KMS-11 (cell line): ENCODE results near the gene PPP1R36.

ENCODE experiments used
- H2AFZ ChIP-seq: fragments of 200-600 bp; sonication (generic); 2 replicates; pipeline ENCODE4 v1.6.1; 2016; ENCODE audit warnings: antibody characterized with exemption, mixed run types, low read depth
- H3K27ac ChIP-seq: fragments of 200-600 bp; sonication (generic); 2 replicates; pipeline ENCODE4 v1.6.1; 2016; ENCODE audit warnings: mild to moderate bottlenecking, mixed run types
- H3K27me3 ChIP-seq: fragments of 200-600 bp; sonication (generic); 2 replicates; pipeline ENCODE4 v1.6.1; 2017; ENCODE audit warnings: mild to moderate bottlenecking, low read depth, mixed run types, moderate library complexity; ENCODE audit not compliant: insufficient read depth
- H3K36me3 ChIP-seq: fragments of 200-600 bp; sonication (generic); 2 replicates; pipeline ENCODE4 v1.6.1; 2017; ENCODE audit warnings: mild to moderate bottlenecking, mixed run types; ENCODE audit not compliant: insufficient read depth
- H3K4me1 ChIP-seq: fragments of 200-600 bp; sonication (generic); 2 replicates; pipeline ENCODE4 v1.6.1; 2016; ENCODE audit warnings: mild to moderate bottlenecking, low read depth, mixed run types; ENCODE audit not compliant: poor library complexity, severe bottlenecking
- H3K4me2 ChIP-seq: fragments of 200-600 bp; sonication (generic); 2 replicates; pipeline ENCODE4 v1.7.0; 2016; ENCODE audit warnings: mild to moderate bottlenecking, mixed run types
- H3K4me3 ChIP-seq: fragments of 200-600 bp; sonication (generic); IDR thresholded peaks from 2 replicates; pipeline ENCODE4 v1.6.1; 2017; ENCODE audit warnings: low read depth, low read length, mixed read lengths; ENCODE audit not compliant: insufficient read depth
- H3K79me2 ChIP-seq: fragments of 200-600 bp; sonication (generic); 2 replicates; pipeline ENCODE4 v1.6.1; 2016; ENCODE audit warnings: low read depth, mixed run types; ENCODE audit not compliant: insufficient read depth
- H3K9ac ChIP-seq: fragments of 200-600 bp; sonication (generic); 2 replicates; pipeline ENCODE4 v1.6.1; 2016; ENCODE audit warnings: mild to moderate bottlenecking, mixed run types
- H4K20me1 ChIP-seq: fragments of 200-600 bp; sonication (generic); 2 replicates; pipeline ENCODE4 v1.6.1; 2016; ENCODE audit warnings: mild to moderate bottlenecking, mixed run types; ENCODE audit not compliant: insufficient read depth
- TF ChIP-seq, protein P1 (sequence below): fragments of 200-600 bp; sonication (generic); conservative IDR thresholded peaks from 2 replicates; pipeline ENCODE4 v1.6.1; 2017; ENCODE audit warnings: low read depth, mild to moderate bottlenecking, antibody characterized with exemption, low read length, moderate library complexity, mixed read lengths

The PPP1R36 gene

DNA sequence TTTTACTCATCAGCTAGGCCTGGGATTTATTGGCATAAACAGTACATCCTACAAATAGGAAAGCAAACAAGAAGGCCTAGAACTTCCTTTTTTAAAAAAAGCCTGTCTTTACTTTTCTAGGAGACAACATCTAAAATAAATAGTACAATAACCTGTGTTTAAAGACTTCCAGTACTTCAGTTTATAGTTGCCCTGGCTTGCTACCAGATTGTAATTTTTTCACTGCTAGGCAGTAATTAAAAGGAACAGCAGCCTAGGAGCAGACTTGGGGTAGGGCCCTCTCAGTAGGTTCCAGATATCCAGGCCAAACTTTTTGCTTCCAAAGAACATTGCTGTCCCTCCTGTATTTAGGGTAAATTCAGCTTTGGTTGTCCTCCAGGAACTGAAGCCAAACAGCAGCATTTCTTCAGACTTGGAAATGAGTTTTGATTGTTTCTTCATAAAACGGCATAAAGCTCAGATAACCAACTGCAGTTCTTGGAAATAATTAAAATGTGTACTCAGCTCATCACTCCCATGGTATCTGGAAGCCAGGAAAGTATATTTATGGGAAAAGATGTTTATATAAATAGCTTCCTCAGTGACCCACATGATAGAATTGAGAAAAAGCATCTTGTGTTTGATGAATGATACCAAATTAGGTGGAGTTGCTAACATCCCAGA is 61.7 kb downstream of the PPP1R36 start:
- H3K4me3 ChIP-seq: no peak overlapping the region
- H3K27ac ChIP-seq: no peak overlapping the region
- no peaks in the 10 kb centered on the region for H3K4me1 ChIP-seq
- H2AFZ ChIP-seq: no peak overlapping the region
- no peaks in the 10 kb centered on the region for H3K36me3 ChIP-seq
- no peak overlapping the region for H3K4me2 ChIP-seq
- H3K9ac ChIP-seq: no peak overlapping the region
- H4K20me1 ChIP-seq: no peaks in the 10 kb centered on the region
- TF ChIP-seq, protein P1, sequence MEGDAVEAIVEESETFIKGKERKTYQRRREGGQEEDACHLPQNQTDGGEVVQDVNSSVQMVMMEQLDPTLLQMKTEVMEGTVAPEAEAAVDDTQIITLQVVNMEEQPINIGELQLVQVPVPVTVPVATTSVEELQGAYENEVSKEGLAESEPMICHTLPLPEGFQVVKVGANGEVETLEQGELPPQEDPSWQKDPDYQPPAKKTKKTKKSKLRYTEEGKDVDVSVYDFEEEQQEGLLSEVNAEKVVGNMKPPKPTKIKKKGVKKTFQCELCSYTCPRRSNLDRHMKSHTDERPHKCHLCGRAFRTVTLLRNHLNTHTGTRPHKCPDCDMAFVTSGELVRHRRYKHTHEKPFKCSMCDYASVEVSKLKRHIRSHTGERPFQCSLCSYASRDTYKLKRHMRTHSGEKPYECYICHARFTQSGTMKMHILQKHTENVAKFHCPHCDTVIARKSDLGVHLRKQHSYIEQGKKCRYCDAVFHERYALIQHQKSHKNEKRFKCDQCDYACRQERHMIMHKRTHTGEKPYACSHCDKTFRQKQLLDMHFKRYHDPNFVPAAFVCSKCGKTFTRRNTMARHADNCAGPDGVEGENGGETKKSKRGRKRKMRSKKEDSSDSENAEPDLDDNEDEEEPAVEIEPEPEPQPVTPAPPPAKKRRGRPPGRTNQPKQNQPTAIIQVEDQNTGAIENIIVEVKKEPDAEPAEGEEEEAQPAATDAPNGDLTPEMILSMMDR: no peak
- H3K79me2 ChIP-seq: no peaks in the 10 kb centered on the region
- H3K27me3 ChIP-seq: no peaks in the 10 kb centered on the region

DNA sequence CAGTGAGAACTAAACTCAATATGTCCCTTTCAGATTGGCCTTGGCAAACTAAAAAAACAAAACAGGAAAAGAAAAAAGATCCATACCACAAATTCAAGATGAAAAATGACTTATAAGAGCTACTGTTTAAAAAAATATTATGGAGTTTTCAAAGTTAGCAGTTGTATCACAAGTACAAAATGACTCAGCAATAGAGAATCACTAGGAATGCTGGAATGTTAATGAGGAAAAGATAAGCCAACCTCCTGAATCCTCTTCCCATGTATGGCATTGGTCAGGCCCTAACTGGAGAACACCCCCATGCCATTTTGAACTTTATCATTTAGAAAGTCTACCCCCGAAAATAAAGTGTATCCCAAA is 62.2 kb downstream of the PPP1R36 start:
- TF ChIP-seq, protein P1: no peak
- no peak overlapping the region for H2AFZ ChIP-seq
- H3K4me2 ChIP-seq: no peak overlapping the region
- H3K4me1 ChIP-seq: no peaks in the 10 kb centered on the region
- H3K27ac ChIP-seq: no peak overlapping the region
- no peak overlapping the region for H3K9ac ChIP-seq
- no peaks in the 10 kb centered on the region for H3K36me3 ChIP-seq
- H3K4me3 ChIP-seq: no peak overlapping the region
- H4K20me1 ChIP-seq: no peaks in the 10 kb centered on the region
- H3K79me2 ChIP-seq: no peaks in the 10 kb centered on the region
- H3K27me3 ChIP-seq: no peaks in the 10 kb centered on the region

DNA sequence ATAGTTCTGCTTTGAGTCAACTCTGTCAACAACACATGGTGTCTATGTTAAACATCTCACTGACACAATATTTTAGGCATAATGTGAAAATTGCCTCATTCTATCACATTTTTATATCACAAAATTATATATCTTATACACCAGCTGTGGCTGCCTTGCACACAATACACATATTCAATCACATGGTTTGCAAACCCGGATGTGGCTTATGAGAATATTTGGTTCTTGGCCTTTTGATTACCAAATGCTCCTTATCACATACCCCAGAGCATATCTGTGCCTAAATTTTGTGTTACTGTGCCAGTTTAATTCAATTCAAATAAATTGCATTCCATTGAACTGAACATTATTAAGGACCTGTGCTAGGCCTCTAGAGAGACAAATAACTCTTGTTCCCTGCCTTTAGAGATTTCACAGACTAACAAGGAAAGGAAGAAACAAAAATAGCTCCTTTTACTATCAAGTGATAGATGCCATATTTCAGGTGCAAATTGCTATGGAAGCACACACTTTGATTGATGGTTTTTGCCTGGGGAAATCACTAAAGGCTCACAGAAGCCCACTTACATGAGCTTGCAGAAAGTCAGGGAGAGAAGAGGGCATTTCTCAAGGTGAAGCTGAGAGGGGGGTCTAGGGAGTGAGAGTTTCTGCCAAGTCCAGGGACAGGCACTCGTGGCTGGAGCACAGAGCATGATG is 63.4 kb downstream of the PPP1R36 start:
- no peaks in the 10 kb centered on the region for H3K27me3 ChIP-seq
- TF ChIP-seq, protein P1: no peak
- H3K27ac ChIP-seq: no peak overlapping the region
- no peak overlapping the region for H3K9ac ChIP-seq
- no peaks in the 10 kb centered on the region for H3K79me2 ChIP-seq
- H4K20me1 ChIP-seq: no peaks in the 10 kb centered on the region
- no peak overlapping the region for H2AFZ ChIP-seq
- H3K36me3 ChIP-seq: no peaks in the 10 kb centered on the region
- H3K4me2 ChIP-seq: no peak overlapping the region
- no peak overlapping the region for H3K4me3 ChIP-seq
- no peaks in the 10 kb centered on the region for H3K4me1 ChIP-seq

DNA sequence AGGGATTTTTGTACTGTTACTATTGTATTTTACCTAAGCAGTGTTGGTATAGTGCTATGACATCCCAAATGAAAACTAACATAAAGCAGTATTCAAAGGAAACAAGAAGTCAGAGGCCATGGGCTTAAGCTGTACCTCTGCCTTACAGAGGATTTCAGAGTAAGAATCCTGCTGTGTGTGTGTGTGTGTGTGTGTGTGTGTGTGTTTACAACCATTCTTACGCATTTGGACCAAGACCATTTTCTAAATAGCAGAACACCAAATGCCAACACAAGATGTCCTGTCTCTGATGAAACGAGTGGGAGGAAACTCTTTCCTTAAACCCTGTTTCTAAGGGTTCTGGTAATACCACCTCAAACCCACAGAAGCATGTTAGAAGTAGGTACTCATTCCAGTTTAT is 64.4 kb downstream of the PPP1R36 start:
- Histone ChIP-seq H4K20me1 (no peaks in the 10 kb centered on the region), H3K4me3 (no peak overlapping the region), H3K27me3 (no peaks in the 10 kb centered on the region), H3K4me1 (no peaks in the 10 kb centered on the region), H3K79me2 (no peaks in the 10 kb centered on the region), H3K36me3 (no peaks in the 10 kb centered on the region), H2AFZ (no peak overlapping the region), H3K9ac (no peak overlapping the region), H3K4me2 (no peak overlapping the region), H3K27ac (no peak overlapping the region)
- TF ChIP-seq, protein P1: no peak
